Adrenal gland (tissue), 12 donors: ENCODE measurements around the gene LAMA1. TPM values are rescaled to one million over a fixed set of nuclear protein-coding genes. Genes with fewer than 3 reads are reported as not detected.

Experiments used
- DNase-seq, 7 donors: peaks; one replicate each; pipeline ENCODE4 v3.0.0-alpha.2; 2019 to 2020
- H3K27ac ChIP-seq, 5 donors: fragments of 200-600 bp; sonication (generic) in 4 of 5; 1 replicate in 3 of 5; 2 replicates in 2 of 5; pipeline versions ENCODE4 v1.5.1 to v1.8.0; 2016 to 2020; ENCODE audit warnings: mild to moderate bottlenecking in 1 of 5
- H3K27me3 ChIP-seq: fragments of 200-600 bp; 2 replicates; pipeline ENCODE4 v1.8.0; 2021
- H3K36me3 ChIP-seq, 2 donors: fragments of 200-600 bp; replicated peaks in 1 of 2; 1 replicate in 1 of 2; 2 replicates in 1 of 2; pipeline versions ENCODE4 v1.5.1 to v1.8.0; 2018 to 2022
- H3K4me1 ChIP-seq, 2 donors: fragments of 200-600 bp; replicated peaks in 1 of 2; 1 replicate in 1 of 2; 2 replicates in 1 of 2; pipeline versions ENCODE4 v1.5.1 to v1.8.0; 2018 to 2021
- H3K4me3 ChIP-seq, 4 donors: fragments of 200-600 bp; sonication (generic) in 3 of 4; one replicate each; pipeline ENCODE4 v1.5.1; 2016 to 2018
- H3K9me3 ChIP-seq, 3 donors: fragments of 200-600 bp; sonication (generic) in 1 of 3; replicated peaks in 1 of 3; 1 replicate in 2 of 3; 2 replicates in 1 of 3; pipeline versions ENCODE4 v1.5.1 to v1.8.0; 2016 to 2021
- CTCF ChIP-seq, 6 experiments: fragments of 450-650 bp in 4 of 6; fragments of 200-600 bp in 2 of 6; sonication (generic) in 1 of 6; IDR thresholded peaks; 1 replicate in 5 of 6; 2 replicates in 1 of 6; pipeline versions ENCODE4 v1.5.1 to v1.8.0; 2016 to 2021; ENCODE audit warnings: antibody characterized with exemption in 6 of 6, mild to moderate bottlenecking in 2 of 6, moderate library complexity in 1 of 6
- POLR2A ChIP-seq, 2 donors: fragments of 450-650 bp; IDR thresholded peaks; one replicate each; pipeline ENCODE4 v1.6.1; 2017; ENCODE audit warnings: antibody characterized with exemption in 2 of 2, mild to moderate bottlenecking in 2 of 2, moderate library complexity in 1 of 2
- WGBS, 4 donors: extraction: QIAGEN DNeasy Blood & Tissue Kit in 2 of 4; methylation state at CpG; one replicate each; pipeline versions ENCODE4 v1.1.5 to v1.1.7; 2013 to 2017; 5-methylcytosine and 5-hydroxymethylcytosine counted together
- intact Hi-C, 2 donors: fragments of 100-400 bp; cut with DNase I; formaldehyde crosslinking; loops; one replicate each; pipeline versions ENCODE4 v1.14.1 to v1.15.0; 2022 to 2023
- polyA plus RNA-seq, 3 donors: library from polyadenylated mRNA; stranded (reverse); fragments of 200-250 nt in 2 of 3; fragments of 350-450 nt in 1 of 3; fragmentation: Illumina TruSeq in 1 of 3; extraction: RNeasy Lipid Tissue Mini Kit (QIAGEN cat#74804) in 1 of 3; gene quantifications; one replicate each; pipeline ENCODE4 v1.2.3, GENCODE V29; 2013 to 2014
- total RNA-seq, 9 donors: library from RNA; depleted of rRNA in 4 of 9; stranded (reverse); fragments of >200 nt in 4 of 9; fragments of 120-200 nt in 1 of 9; fragmentation: NEBNext Ultra II Directional in 1 of 9; extraction: Animal tissue kit (Norgen Biotek cat#: 25700) in 1 of 9; gene quantifications; one replicate each; pipeline versions ENCODE4 v1.1.0 to v1.2.4, GENCODE V29; 2013 to 2023
- donor health status: healthy with polysubstance abuse.
- donor health status: Bipolar disorder and iron deficiency.
- donor health status: DM: yes; HTN: yes; CAD: no.
- donor health status: DM: no; HTN: no; CAD: no.
- donor health status: DM: no; HTN: no; CAD: no.
- donor health status: DM: yes; HTN: yes; CAD: no.

Gene LAMA1
- total and polyA plus RNA-seq, 12 donors: 0.07 to 0.55 (median 0.17) TPM

GRCh38 chr18:7071600-7071999 is 46.0 kb downstream of the LAMA1 start:
- TF ChIP-seq POLR2A (IDR thresholded peaks at IDR 0.05): no peak
- TF ChIP-seq CTCF (IDR thresholded peaks at IDR 0.05): no peak
- DNase-seq: no peak
- Histone ChIP-seq H3K27ac (no peak overlapping the region), H3K4me1 (no peaks in the 10 kb centered on the region), H3K36me3 (no peaks in the 10 kb centered on the region), H3K27me3 (no peaks in the 10 kb centered on the region), H3K4me3 (no peak overlapping the region), H3K9me3 (no peaks in the 10 kb centered on the region)
- 82 to 93% (median 86%) methylated on average over 2 of the region's 2 CpGs for WGBS, 4 donors
- intact Hi-C loops: no loop called here

GRCh38 chr18:7070466-7070865 is 47.1 kb downstream of the LAMA1 start:
- DNase-seq: no peak
- WGBS, 4 donors: 85 to 94% (median 90%) methylated on average over 2 of the region's 2 CpGs
- no peaks in the 10 kb centered on the region for H3K36me3 ChIP-seq
- intact Hi-C loops: no loop called here
- no peaks in the 10 kb centered on the region for H3K4me1 ChIP-seq
- H3K4me3 ChIP-seq: no peak overlapping the region
- H3K27ac ChIP-seq: no peak overlapping the region
- TF ChIP-seq POLR2A (IDR thresholded peaks at IDR 0.05) (no peak), CTCF (IDR thresholded peaks at IDR 0.05) (no peak)
- H3K27me3 ChIP-seq: no peaks in the 10 kb centered on the region
- H3K9me3 ChIP-seq: no peaks in the 10 kb centered on the region

- Histone ChIP-seq H3K9me3 (no peaks in the 10 kb centered on the region), H3K36me3 (no peaks in the 10 kb centered on the region), H3K4me1 (no peaks in the 10 kb centered on the region), H3K27ac (no peak overlapping the region), H3K4me3 (no peak overlapping the region), H3K27me3 (no peaks in the 10 kb centered on the region)
- DNase-seq: no peak
- WGBS, 4 donors: 87 to 93% (median 92%) methylated on average over 9 of the region's 9 CpGs
- no peak for TF ChIP-seq CTCF (IDR thresholded peaks at IDR 0.05)
- TF ChIP-seq POLR2A (IDR thresholded peaks at IDR 0.05): no peak
- intact Hi-C loops: no loop called here
Measured at GRCh38 chr18:7068871-7069590, 48.6 kb downstream of the LAMA1 start.

- H3K27ac ChIP-seq: no peak overlapping the region
Measured at GRCh38 chr18:7066965-7067555, 50.5 kb downstream of the LAMA1 start.

More at GRCh38 chr18:7066965-7067555, 50.5 kb downstream of the LAMA1 start:
- intact Hi-C loops: no loop called here
- no peak overlapping the region for H3K4me3 ChIP-seq
- H3K9me3 ChIP-seq: no peaks in the 10 kb centered on the region
- 64 to 68% (median 67%) methylated on average over 4 of the region's 4 CpGs for WGBS, 4 donors
- no peak for TF ChIP-seq CTCF (IDR thresholded peaks at IDR 0.05)
- no peak for TF ChIP-seq POLR2A (IDR thresholded peaks at IDR 0.05)
- DNase-seq: no peak
- no peaks in the 10 kb centered on the region for H3K36me3 ChIP-seq
- peaks cover 3% of the 10 kb centered on the region for H3K27me3 ChIP-seq
- no peaks in the 10 kb centered on the region for H3K4me1 ChIP-seq
